HG02588 (cell line): Measurements from ENCODE around the gene LSM14A.
"Not testable (repeated sequence)": the region's sequence is repeated elsewhere in the genome, so short reads cannot be mapped to it uniquely, and the experiment has no call there.

Experiments
- ATAC-seq: cut with Tn5 transposase; IDR thresholded peaks from one replicate; pipeline ENCODE4 v1.9.1; 2021; ENCODE audit warnings: mild to moderate bottlenecking, moderate library complexity; ENCODE audit not compliant: unreplicated experiment

LSM14A gene

DNA sequence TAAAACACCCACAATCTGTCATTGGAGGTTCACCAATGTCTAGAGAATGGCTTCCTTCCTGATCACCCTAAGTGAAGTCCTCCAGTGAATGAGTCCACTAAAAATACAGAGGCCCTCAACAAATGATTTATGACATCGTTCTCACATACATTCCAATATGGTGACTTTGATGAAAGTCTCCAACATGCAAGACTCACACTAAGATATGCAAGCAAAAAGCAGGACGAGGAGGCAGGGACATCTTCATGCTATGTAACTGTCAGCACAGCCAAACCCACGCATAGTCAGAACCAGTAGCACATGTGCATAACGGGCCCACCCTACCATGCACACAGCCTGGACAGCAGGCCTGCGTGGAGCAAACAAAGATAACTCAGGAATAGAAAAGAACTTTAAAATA lies 16.6 kb upstream of the LSM14A start:
- ATAC-seq: no peak

DNA sequence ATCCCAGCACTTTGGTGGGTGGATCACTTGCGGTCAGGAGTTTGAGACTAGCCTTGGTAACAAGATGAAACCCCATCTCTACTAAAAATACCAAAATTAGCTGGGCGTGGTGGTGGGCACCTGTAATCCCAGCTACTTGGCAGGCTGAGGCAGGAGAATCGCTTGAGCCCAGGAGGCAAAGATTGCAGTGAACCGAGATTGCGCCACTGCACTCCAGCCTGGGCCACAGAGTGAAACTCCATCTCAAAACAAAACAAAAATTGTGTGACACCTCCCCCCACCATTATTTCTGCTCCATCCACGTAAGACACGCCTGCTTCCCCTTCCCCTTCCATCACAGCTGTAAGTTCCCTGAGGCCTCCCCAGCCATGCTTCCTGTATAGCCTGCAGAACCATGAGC lies 13.3 kb upstream of the LSM14A start:
- not testable (repeated sequence) for ATAC-seq

GRCh38 chr19:34159541-34159940 lies 12.8 kb upstream of the LSM14A start:
- not testable (repeated sequence) for ATAC-seq

- not testable (repeated sequence) for ATAC-seq
Measured at GRCh38 chr19:34161902-34162301, 10.4 kb upstream of the LSM14A start.

DNA sequence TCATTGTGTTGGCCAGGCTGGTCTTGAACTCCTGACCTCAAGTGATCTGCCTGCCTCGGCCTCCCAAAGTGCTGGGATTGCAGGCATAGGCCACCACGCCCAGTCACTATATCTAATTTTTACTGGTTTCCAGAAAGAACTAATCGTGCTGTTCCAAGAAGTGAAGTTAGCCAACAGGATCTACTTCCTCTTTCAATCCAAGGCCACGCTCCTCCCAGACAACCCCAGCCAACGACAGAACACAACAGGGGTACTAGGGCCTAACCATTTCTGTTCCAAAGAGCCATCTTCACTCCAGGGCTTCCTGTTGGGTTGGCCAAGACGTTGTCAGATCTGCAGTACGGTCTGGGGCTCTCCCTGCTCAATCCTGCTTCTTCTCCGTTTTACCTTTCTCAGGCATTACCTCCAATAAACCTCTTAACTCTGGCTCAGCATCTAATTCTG lies 7.0 kb upstream of the LSM14A start:
- no peak for ATAC-seq

DNA sequence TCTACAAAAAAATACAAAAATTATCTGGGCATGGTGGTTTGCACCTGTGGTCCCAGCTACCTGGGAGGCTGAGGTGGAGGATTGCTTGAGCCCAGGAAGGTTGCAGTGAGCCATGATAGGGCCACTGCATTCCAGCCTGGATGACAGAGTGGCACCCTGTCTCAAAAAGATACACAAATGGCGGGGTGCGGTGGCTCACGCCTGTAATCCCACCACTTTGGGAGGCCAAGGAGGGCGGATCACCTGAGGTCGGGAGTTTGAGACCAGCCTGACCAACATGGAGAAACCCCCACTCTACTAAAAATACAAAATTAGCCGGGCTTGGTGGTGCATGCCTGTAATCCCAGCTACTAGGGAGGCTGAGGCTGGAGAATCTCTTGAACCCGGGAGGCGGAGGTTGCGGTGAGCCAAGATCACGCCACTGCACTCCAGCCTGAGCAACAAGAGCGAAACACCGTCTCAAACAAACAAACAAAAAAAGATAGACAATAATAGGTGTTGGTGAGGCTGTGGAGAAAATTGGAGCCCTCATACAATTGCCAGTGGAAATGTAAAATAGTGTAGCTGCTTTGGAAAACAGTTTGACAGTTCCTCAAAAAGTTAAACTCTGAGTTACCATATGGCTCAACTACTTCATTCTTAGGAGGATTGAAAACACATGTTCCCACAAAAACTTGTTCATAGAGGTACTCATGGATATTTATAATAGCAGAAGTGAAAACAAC lies 2.7 kb upstream of the LSM14A start:
- ATAC-seq: not testable (repeated sequence)

DNA sequence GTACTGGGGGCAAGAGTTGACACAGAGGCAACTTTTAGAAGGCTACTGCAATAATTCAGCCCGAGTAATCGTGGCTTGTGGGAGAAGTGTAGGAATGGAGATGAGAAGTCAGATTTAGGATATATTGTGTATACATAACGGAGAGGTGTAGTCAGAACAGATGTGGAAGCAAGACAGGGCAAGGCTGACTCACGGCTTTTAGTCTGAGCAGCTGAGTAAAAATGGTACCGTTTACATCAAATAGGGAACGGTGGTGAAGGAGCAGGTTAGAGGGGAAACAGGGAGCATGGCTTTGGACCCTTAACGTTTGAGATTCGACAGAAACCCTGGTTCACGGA lies 796 bp upstream of the LSM14A start:
- peak; percentile 20 for ATAC-seq

DNA sequence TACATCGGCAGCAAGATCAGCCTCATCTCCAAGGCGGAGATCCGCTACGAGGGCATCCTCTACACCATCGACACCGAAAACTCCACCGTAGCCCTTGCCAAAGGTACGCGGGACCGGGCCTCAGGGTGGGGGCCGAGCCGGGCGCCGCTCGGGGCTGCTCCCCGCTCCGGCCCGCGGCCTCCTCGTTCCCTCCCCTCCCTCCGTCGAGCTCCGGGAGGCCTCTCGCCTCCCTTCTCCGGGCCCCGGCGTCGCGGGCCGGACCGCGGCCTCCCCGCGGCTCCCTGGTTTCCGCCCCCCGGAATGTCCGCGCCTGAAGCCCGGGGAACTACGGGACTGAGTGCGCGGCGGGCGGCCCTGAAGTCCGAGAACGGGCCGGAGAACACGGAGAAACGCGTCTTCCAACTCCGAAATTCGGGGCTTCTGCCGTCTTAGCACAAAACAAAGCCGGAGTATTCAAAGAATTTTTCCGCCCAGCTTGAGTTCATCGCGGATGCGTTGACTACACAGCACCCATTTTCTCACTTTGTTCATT lies 423 bp downstream of the LSM14A start:
- peak; percentile 27 for ATAC-seq

- ATAC-seq: no peak
Measured at GRCh38 chr19:34173193-34173956, 1.1 kb downstream of the LSM14A start.

DNA sequence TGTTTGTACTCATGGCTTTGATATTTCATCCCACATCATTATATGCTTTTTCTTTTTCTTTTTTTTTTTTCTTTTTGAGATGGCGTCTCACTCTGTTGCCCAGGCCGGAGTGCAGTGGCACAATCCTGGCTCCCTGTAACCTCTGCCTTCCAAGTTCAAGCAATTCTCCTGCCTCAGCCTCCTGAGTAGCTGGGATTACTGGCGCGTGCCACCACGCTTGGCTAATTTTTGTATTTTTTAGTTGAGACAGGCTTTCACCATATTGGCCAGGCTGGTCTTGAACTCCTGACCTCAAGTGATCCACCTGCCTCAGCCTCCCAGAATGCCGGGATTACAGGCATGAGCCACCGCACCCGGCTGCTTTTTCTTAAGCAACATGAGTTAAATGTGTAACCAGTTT lies 2.9 kb downstream of the LSM14A start:
- ATAC-seq: not testable (repeated sequence)

GRCh38 chr19:34176581-34176980 lies 4.3 kb downstream of the LSM14A start:
- no peak for ATAC-seq

DNA sequence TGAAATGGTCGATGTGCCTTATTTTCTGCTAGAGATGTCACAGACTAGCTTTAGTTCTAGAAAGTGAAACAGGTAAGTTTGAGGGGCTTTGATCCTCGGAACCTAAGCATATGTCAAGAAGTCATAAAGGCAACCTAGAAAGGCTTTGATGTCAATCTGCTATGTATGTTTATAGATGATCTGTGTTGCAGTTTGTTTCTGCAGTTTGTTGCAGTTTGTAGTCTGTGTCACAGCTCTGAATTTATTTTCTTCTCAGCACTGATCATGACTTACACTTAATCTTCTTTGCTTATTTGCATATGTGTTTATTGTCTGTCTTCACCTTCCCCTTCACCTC lies 5.9 kb downstream of the LSM14A start:
- no peak for ATAC-seq

GRCh38 chr19:34179066-34179465 lies 6.8 kb downstream of the LSM14A start:
- ATAC-seq: no peak

DNA sequence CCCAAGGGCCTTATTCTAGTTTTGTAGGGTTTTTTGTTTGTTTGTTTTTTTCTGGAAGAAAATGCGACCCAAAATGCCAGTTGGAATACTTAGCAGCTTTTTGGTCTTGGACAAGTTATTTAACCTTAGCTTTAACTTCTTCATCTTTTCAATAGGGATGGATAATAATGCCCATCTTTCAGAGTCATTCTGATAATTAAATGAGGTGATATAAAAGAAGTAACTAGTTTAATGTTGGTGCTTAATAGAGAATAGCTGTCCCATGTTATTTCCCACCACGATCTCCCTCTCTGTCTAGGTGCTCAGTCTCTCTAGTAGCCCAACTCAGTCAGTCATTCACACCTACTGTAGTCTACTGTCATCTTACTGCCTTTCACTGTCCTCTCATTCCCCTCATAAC lies 8.0 kb downstream of the LSM14A start:
- no peak for ATAC-seq

DNA sequence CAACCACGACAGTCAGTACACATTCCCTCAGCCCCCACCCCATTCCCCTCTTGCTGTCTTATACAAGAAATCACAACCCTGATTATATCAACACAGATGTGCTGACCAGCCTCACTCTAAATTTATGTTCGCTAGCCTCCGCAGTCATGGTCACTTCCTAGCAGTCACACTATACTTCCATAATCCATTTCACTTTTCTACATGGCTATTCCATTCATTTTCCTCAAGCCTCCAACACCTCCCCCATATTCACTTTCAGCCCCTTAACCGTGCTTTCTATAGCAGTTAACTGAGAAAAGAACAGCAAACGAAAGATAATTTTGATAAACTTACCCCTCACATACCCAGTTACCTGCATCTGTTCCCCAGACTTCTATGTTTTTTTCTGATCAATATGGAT lies 8.4 kb downstream of the LSM14A start:
- ATAC-seq: no peak

DNA sequence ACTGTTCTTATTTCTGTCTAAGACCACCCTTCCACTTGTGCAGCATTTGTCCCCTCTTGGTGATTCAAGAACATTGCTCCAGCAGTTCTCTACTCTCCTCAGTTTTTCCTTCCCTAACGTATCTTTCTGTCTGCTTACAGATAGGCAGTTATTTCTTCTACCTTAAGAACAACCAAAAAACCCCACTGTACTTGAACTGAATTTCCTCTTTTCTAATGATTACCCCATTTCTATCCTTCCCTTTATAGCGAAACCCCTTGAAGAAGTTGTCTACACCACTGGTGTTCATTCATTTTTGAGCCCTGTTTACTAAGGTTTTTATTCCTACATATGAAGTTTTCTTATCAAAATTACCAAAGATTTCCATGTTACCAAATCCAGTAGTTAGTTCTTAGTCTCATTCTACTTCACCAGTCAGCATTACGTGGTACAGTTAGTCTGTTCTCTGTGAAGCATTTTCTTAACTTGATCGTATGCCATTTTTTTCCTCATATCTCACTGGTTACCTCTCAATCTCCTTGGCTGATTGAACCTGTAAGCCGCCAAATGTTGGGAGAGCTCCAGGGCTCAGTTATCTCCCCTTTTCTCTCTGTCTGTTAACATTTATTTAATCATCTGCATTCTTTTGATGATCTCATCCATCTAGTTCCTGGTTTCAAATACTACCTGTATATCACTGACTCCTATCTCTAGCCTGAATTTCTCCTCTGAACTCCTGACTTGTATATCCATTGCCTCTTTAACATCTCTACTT lies 9.0 kb downstream of the LSM14A start:
- ATAC-seq: no peak

DNA sequence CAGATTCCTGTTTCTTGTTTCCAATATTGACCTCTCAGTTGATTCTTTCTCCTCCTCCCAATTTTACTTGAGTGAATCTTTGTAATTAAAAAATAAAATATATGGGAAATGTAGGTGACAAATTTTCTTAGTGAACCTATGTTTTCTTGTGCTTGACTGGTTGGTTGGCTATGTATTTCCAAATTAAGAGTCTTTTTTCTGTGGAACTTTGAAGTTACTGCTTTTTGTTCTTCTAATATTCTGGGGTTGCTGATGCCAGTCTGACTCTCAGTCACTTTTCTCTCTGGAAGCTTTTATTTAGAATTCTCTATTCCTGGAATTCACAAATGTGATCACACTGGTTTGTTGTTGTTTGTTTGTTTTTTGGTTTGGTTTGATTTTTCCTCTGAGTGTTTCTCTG lies 9.8 kb downstream of the LSM14A start:
- ATAC-seq: no peak

DNA sequence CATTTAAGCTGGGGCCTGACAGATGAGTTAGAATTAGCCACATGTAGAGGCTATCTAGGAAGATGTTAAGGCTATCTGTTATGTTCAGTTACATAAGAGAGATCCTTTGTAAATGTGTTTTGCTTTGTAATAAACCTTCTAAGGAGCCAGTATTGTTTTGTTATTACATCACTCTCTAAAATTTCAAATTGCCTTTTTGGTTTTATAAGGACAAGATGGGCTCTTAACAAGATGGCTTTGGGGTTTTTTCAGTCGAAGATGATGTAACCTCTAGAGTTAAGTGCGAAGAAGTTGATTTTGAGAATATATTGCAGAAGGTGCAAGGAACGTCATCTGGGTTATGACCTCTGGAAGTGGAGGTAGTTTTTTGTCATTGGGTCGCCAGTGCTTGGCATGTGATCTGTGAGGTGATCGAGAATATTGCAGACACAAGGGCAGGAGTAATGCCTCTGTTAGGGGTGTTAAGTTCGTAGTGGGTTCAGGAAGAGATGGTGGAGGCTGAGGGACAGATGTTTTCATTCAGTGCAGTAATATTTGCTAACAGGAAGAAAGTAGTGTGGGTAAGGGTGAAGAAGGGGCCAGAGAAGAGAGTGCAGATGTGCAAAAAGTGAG lies 12.7 kb downstream of the LSM14A start:
- no peak for ATAC-seq

GRCh38 chr19:34186205-34186604 lies 13.9 kb downstream of the LSM14A start:
- ATAC-seq: no peak

DNA sequence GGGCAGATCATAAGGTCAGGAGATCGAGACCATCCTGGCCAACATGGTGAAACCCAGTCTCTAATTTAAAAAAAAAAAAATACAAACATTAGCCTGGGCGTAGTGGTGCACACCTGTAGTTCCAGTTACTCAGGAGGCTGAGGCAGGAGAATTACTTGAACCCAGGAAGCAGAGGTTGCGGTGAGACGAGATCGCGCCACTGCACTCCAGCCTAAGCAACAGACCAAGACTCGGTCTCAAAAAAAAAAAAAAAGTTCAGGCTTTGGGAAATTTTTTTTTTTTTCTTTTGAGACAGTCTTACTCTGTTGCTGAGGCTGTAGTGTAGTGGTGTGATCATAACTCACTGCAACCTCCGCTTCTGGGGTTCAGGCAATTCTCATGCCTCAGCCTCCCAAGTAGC lies 14.7 kb downstream of the LSM14A start:
- no peak for ATAC-seq

DNA sequence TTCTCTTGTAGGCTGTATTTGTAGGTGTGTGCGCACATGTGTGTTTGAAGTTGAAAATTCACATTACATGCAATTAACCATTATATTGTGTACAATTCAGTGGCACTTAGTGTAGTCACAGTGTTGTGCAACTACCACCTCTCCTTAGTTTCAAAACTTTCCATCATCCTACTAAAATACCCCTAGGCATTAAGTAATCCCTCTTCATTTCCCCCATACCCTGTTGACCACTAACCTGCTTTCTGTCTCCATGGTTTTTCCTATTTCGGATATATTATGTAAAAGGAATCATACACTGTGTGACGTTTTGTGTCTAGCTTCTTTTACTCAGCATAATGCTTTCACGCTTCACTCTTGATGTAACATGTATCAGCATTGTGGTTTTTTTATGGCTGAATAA lies 16.1 kb downstream of the LSM14A start:
- no peak for ATAC-seq
